BLaER1 treated with 17β-estradiol and CSF1 and Interleukin-3, amounts not matched to agents 10 nM and 100 nM (cell line): ENCODE measurements around the gene TMIGD2.
"Not testable (repeated sequence)": the region's sequence is repeated elsewhere in the genome, so short reads cannot be mapped to it uniquely, and the experiment has no call there.

ENCODE experiments used
- H3K27ac ChIP-seq, 11 experiments: shearing (Covaris generic); formaldehyde crosslinking; 2 replicates each; pipeline ENCODE4 v1.8.1; 2022
- H3K27me3 ChIP-seq, 11 experiments: shearing (Covaris generic); formaldehyde crosslinking; 2 replicates each; pipeline ENCODE4 v1.8.1; 2022
- H3K36me3 ChIP-seq, 11 experiments: shearing (Covaris generic); formaldehyde crosslinking; 2 replicates each; pipeline ENCODE4 v1.8.1; 2022
- H3K4me1 ChIP-seq, 10 experiments: shearing (Covaris generic); formaldehyde crosslinking; 2 replicates each; pipeline ENCODE4 v1.8.1; 2022
- H3K4me2 ChIP-seq, 11 experiments: shearing (Covaris generic); formaldehyde crosslinking; 2 replicates each; pipeline ENCODE4 v1.8.1; 2022
- H3K4me3 ChIP-seq, 10 experiments: shearing (Covaris generic); formaldehyde crosslinking; 2 replicates each; pipeline ENCODE4 v1.8.1; 2022
- H3K9ac ChIP-seq, 11 experiments: shearing (Covaris generic); formaldehyde crosslinking; 2 replicates each; pipeline ENCODE4 v1.8.1; 2022
- H3K9me3 ChIP-seq, 11 experiments: shearing (Covaris generic); formaldehyde crosslinking; replicated peaks in 1 of 11; 2 replicates each; pipeline ENCODE4 v1.8.1; 2022
- H4K20me1 ChIP-seq, 11 experiments: shearing (Covaris generic); formaldehyde crosslinking; 2 replicates each; pipeline ENCODE4 v1.8.1; 2022
- Cebpa-rat ChIP-seq, 11 experiments: shearing (Covaris generic); IDR thresholded peaks; 2 replicates each; pipeline ENCODE4 v1.8.1; 2022

Gene TMIGD2

GRCh38 chr19:4284176-4284958 is 17.8 kb downstream of the TMIGD2 start:
- Histone ChIP-seq H3K4me3 (no peak overlapping the region), H3K27me3 (peaks cover 34 to 41% (median 39%) of the 10 kb centered on the region in 11 experiments), H3K36me3 (no peaks in the 10 kb centered on the region), H3K9me3 (no peaks in the 10 kb centered on the region), H3K27ac (no peak overlapping the region), H3K9ac (no peak overlapping the region), H3K4me2 (no peak overlapping the region), H3K4me1 (peaks cover 4 to 12% (median 8%) of the 10 kb centered on the region in 10 experiments; a peak in 19 of 20 replicates), H4K20me1 (peaks cover 0 to 14% (median 6%) of the 10 kb centered on the region in 11 experiments; a peak in 6 of 22 replicates)
- no peak for TF ChIP-seq Cebpa-rat (IDR thresholded peaks at IDR 0.05)

- H3K4me3 ChIP-seq, result peak overlapping the region; percentile 38 to 65 (median 54)
- H3K27me3 ChIP-seq, result peaks cover 54 to 67% (median 62%) of the 10 kb centered on the region in 11 experiments
- H3K4me2 ChIP-seq, result peak overlapping the region; percentile 84 to 94 (median 91)
Measured at GRCh38 chr19:4279530-4280422, 22.4 kb downstream of the TMIGD2 start.

DNA sequence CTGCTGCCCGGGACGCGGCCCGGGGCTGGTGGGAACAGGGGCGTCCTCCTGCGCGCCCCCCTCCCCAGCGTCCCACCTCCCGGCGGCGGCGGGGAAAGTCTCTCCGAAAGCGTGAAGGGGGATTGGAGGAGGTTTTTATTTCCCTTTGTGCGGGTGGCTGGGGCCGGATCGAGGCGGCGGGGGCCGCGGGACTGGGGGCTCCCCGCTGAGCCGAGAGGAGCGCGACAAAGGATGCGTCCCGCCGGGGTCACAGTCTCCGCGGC is 23.0 kb downstream of the TMIGD2 start:
- H3K4me3 ChIP-seq, result peak overlapping the region; percentile 38 to 65 (median 54)
- H4K20me1 ChIP-seq, result peaks cover 0 to 22% (median 6%) of the 10 kb centered on the region in 11 experiments; a peak in 9 of 22 replicates
- peaks cover 9 to 28% (median 19%) of the 10 kb centered on the region in 10 experiments; a peak in 19 of 20 replicates for H3K4me1 ChIP-seq
- H3K27ac ChIP-seq, result no peak overlapping the region
- H3K4me2 ChIP-seq, result peak overlapping the region; percentile 84 to 94 (median 91)
- peaks cover 54 to 67% (median 62%) of the 10 kb centered on the region in 11 experiments for H3K27me3 ChIP-seq
- no peaks in the 10 kb centered on the region for H3K36me3 ChIP-seq
- peak overlapping the region in 10 of 11 experiments; percentile 18 to 64 (median 48); a peak in 11 of 22 replicates for H3K9ac ChIP-seq
- no peaks in the 10 kb centered on the region for H3K9me3 ChIP-seq
- no peak for TF ChIP-seq Cebpa-rat (IDR thresholded peaks at IDR 0.05)

More at GRCh38 chr19:4279530-4280422, 22.4 kb downstream of the TMIGD2 start:
- Histone ChIP-seq H3K27ac (no peak overlapping the region), H3K9me3 (no peaks in the 10 kb centered on the region), H3K9ac (peak overlapping the region in 10 of 11 experiments; percentile 18 to 64 (median 48); a peak in 12 of 22 replicates), H4K20me1 (peaks cover 0 to 22% (median 6%) of the 10 kb centered on the region in 11 experiments; a peak in 9 of 22 replicates), H3K4me1 (peaks cover 9 to 28% (median 19%) of the 10 kb centered on the region in 10 experiments; a peak in 19 of 20 replicates), H3K36me3 (no peaks in the 10 kb centered on the region)
- TF ChIP-seq Cebpa-rat (IDR thresholded peaks at IDR 0.05), result no peak

DNA sequence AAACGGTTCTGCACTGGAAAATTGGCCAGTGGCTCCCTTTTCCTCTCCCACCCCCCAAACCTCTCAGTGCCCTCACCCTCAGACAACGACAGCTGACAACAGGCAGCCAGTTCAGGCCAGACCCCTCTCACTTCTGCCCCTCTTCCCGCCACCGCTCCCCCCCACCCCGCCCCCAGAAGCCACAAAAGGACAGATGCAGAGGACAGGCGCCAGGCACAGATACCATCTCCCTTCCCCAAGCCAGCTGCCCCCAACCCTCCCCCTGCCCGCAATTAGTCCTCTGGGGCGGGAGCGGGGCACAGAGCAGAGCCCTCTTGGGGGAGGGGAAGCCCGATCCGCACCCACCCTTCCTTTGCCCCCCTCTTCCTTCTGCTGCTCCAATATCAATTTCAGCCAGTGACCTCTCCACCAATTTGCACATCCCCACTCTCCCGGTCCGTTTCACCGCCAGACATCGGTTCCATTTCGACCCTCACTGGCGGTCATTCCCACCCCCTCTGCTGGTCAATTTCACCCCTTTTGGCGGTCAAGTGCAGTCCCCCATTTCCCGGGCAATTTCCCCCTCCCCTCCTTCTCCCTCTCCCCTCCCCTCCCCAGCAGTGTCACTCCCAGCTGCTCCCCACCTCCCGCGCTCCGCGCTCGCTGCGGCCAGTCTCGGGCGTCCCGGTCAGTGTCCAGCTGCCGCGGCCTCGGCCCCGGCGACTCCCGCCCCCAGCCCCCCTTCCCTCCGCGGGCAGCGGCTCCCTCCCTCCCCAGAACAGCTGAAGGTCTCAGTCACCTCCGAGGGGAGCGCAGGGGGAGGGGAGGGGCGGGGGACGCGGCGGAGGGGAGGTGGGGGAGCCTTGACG is 23.5 kb downstream of the TMIGD2 start, which contains the start of gene SHD:
SHD (plus strand) TSS at position 848 of the 848 bp plus-strand sequence. CDS start 798 bp downstream, outside the sequence.
- H3K4me3 ChIP-seq, result peak within 1 kb of the TSS; percentile 38 to 65 (median 54)

DNA sequence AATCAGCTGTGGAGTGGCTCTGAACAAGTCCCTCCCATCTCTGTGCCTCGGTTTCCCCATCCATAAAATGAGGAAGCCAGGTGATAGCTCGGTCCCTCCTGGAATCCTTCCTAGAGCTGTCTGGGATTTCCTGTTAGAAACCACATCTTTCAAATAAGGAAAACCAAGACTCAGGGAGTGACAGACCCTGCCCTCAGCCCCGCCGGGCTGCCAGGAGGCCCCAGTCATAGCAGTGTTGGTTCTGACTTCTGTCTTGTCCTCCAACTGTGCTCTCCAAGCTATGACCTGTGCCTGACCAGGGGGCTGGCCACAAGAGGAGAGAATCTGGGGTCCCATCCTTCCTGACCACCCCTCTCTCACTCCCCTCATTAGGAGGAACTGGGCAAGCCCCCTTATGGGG is 24.2 kb downstream of the TMIGD2 start:
- H3K27me3 ChIP-seq, result peaks cover 53 to 62% (median 59%) of the 10 kb centered on the region in 11 experiments
- no peaks in the 10 kb centered on the region for H3K9me3 ChIP-seq
- peaks cover 0 to 22% (median 6%) of the 10 kb centered on the region in 11 experiments; a peak in 9 of 22 replicates for H4K20me1 ChIP-seq
- H3K27ac ChIP-seq, result no peak overlapping the region
- H3K4me2 ChIP-seq, result peak overlapping the region in 8 of 11 experiments; percentile 34 to 92 (median 70); a peak in 16 of 22 replicates
- no peak overlapping the region for H3K4me3 ChIP-seq
- peak overlapping the region in 3 of 11 experiments; percentile 24 to 37 (median 28); a peak in 2 of 22 replicates for H3K9ac ChIP-seq
- H3K36me3 ChIP-seq, result no peaks in the 10 kb centered on the region; a peak in 1 of 22 replicates
- no peak for TF ChIP-seq Cebpa-rat (IDR thresholded peaks at IDR 0.05)
- H3K4me1 ChIP-seq, result peaks cover 9 to 28% (median 19%) of the 10 kb centered on the region in 10 experiments; a peak in 19 of 20 replicates

More for the DNA sequence above, 23.5 kb downstream of the TMIGD2 start, which contains the start of gene SHD:
- Histone ChIP-seq H3K9me3 (no peaks in the 10 kb centered on the region), H3K27ac (no peak within 1 kb of the TSS), H3K36me3 (no peaks in the 10 kb centered on the region), H3K4me2 (peak within 1 kb of the TSS; percentile 84 to 94 (median 91)), H4K20me1 (peaks cover 0 to 22% (median 6%) of the 10 kb centered on the region in 11 experiments; a peak in 9 of 22 replicates), H3K4me1 (peaks cover 9 to 28% (median 19%) of the 10 kb centered on the region in 10 experiments; a peak in 19 of 20 replicates), H3K27me3 (peaks cover 54 to 67% (median 62%) of the 10 kb centered on the region in 11 experiments), H3K9ac (peak within 1 kb of the TSS in 10 of 11 experiments; percentile 18 to 64 (median 48); a peak in 12 of 22 replicates)
- TF ChIP-seq Cebpa-rat (IDR thresholded peaks at IDR 0.05), result no peak

GRCh38 chr19:4277191-4277696 is 24.9 kb downstream of the TMIGD2 start:
- Histone ChIP-seq H3K9me3 (no peaks in the 10 kb centered on the region), H3K4me2 (0 out of 22 replicates have a peak overlapping the region, but pooled peaks of 1 of the 11 experiments have one; percentile 92), H3K36me3 (peaks cover 0 to 7% (median under 1%) of the 10 kb centered on the region in 11 experiments; a peak in 6 of 22 replicates), H3K27me3 (peaks cover 45 to 55% (median 52%) of the 10 kb centered on the region in 11 experiments), H3K9ac (no peak overlapping the region), H3K27ac (no peak overlapping the region), H4K20me1 (peaks cover 0 to 22% (median 6%) of the 10 kb centered on the region in 11 experiments; a peak in 9 of 22 replicates), H3K4me1 (peaks cover 9 to 28% (median 19%) of the 10 kb centered on the region in 10 experiments; a peak in 19 of 20 replicates), H3K4me3 (no peak overlapping the region)
- TF ChIP-seq Cebpa-rat (IDR thresholded peaks at IDR 0.05), result no peak

- Histone ChIP-seq H4K20me1 (peaks cover 0 to 11% (median 0%) of the 10 kb centered on the region in 11 experiments; a peak in 8 of 22 replicates), H3K36me3 (peaks cover 22 to 36% (median 29%) of the 10 kb centered on the region in 11 experiments; a peak in 21 of 22 replicates), H3K4me1 (peaks cover 2 to 18% (median 11%) of the 10 kb centered on the region in 10 experiments; a peak in 19 of 20 replicates), H3K27me3 (peaks cover 16 to 25% (median 23%) of the 10 kb centered on the region in 11 experiments)
- H3K4me3 ChIP-seq, H3K4me2 ChIP-seq, H3K27ac ChIP-seq, H3K9ac ChIP-seq, H3K9me3 ChIP-seq: not testable (repeated sequence)
Measured at GRCh38 chr19:4274321-4274686, 27.9 kb downstream of the TMIGD2 start.
